ENCODE data around the gene CDKN1C.

The CDKN1C gene

DNA sequence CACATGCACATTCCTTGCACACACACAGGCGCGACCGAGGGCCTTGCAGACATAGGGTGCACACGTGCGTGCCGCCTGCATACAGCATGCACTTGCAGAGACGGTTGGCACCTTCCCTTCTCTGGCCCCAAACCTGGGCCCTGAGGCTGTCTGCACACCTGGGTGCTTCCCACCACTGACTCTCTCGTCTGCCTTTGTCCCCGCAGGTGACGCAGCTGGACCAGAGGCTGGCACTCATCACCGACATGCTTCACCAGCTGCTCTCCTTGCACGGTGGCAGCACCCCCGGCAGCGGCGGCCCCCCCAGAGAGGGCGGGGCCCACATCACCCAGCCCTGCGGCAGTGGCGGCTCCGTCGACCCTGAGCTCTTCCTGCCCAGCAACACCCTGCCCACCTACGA is 38.0 kb downstream of the CDKN1C start:
- TF ChIP-seq, protein P1, sequence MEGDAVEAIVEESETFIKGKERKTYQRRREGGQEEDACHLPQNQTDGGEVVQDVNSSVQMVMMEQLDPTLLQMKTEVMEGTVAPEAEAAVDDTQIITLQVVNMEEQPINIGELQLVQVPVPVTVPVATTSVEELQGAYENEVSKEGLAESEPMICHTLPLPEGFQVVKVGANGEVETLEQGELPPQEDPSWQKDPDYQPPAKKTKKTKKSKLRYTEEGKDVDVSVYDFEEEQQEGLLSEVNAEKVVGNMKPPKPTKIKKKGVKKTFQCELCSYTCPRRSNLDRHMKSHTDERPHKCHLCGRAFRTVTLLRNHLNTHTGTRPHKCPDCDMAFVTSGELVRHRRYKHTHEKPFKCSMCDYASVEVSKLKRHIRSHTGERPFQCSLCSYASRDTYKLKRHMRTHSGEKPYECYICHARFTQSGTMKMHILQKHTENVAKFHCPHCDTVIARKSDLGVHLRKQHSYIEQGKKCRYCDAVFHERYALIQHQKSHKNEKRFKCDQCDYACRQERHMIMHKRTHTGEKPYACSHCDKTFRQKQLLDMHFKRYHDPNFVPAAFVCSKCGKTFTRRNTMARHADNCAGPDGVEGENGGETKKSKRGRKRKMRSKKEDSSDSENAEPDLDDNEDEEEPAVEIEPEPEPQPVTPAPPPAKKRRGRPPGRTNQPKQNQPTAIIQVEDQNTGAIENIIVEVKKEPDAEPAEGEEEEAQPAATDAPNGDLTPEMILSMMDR (IDR thresholded peaks at IDR 0.05) = no peak
- no peak for DNase-seq
- Histone ChIP-seq H3K27ac (no peak overlapping the region), H3K9me3 (no peaks in the 10 kb centered on the region), H3K36me3 (no peaks in the 10 kb centered on the region), H3K4me1 (no peaks in the 10 kb centered on the region), H3K4me3 (no peak overlapping the region), H3K27me3 (peaks cover 0 to 10% of the 10 kb centered on the region in 2 donors)
- intact Hi-C loops (cut with DNase I; ENCODE audit: low total_unique reads) = no loop called here

DNA sequence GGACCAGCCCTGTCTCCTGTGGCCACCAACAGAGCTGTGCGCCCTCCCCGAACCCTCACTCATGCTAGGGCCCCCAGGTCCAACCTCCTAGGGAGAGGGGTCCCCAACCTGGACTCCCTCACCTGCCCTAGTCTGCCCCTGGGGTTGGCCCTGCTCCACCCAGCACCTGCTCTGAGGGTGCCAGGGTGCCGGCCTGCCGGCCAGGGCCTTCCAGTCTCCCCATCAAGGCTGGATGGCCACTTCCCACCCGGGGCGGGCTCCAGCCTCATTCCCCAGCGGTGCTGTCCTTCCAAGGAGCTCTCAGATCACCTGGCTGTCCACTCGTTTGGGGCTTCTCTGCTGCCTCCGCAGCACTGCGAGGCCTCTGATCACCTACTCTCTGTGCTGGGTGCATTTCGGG is 39.1 kb downstream of the CDKN1C start:
- TF ChIP-seq, protein P1 (IDR thresholded peaks at IDR 0.05) = no peak
- H3K4me1 ChIP-seq = no peaks in the 10 kb centered on the region
- intact Hi-C loops (cut with DNase I; ENCODE audit: low total_unique reads) = no loop called here
- H3K27me3 ChIP-seq = peaks cover 0 to 10% of the 10 kb centered on the region in 2 donors
- DNase-seq = no peak
- no peak overlapping the region for H3K27ac ChIP-seq
- no peak overlapping the region for H3K4me3 ChIP-seq
- H3K36me3 ChIP-seq = no peaks in the 10 kb centered on the region
- H3K9me3 ChIP-seq = no peaks in the 10 kb centered on the region

DNA sequence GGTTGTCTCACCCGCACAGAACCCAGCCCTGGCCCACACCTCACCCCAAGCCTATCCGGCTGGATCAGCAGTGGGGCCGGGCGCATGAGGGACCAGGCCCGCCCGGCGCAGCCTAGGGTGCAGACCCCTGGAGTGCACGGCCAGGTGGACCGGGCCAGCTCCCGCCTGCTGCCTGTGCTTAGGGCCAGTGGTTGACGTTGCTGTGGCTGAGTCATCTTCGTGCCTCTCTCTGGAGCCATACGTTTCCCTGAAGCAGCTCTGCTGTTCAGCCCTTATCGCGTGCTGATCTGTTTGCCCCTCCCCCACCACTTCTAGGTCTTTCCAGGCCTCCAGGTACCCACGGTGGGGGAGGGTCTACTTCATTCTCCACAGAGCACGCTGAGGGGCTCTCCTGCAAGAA is 39.5 kb downstream of the CDKN1C start:
- no peak overlapping the region for H3K27ac ChIP-seq
- H3K4me3 ChIP-seq = no peak overlapping the region
- H3K9me3 ChIP-seq = no peaks in the 10 kb centered on the region
- intact Hi-C loops (cut with DNase I; ENCODE audit: low total_unique reads) = no loop called here
- H3K27me3 ChIP-seq = peaks cover 0 to 10% of the 10 kb centered on the region in 2 donors
- no peak for DNase-seq
- H3K4me1 ChIP-seq = no peaks in the 10 kb centered on the region
- no peaks in the 10 kb centered on the region for H3K36me3 ChIP-seq
- TF ChIP-seq, protein P1 (IDR thresholded peaks at IDR 0.05) = no peak

GRCh38 chr11:2844996-2845395 is 40.6 kb downstream of the CDKN1C start:
- H3K27me3 ChIP-seq = peaks cover 0 to 2% of the 10 kb centered on the region in 2 donors
- H3K27ac ChIP-seq = no peak overlapping the region
- no peaks in the 10 kb centered on the region for H3K9me3 ChIP-seq
- no peaks in the 10 kb centered on the region for H3K4me1 ChIP-seq
- intact Hi-C loops (cut with DNase I; ENCODE audit: low total_unique reads) = no loop called here
- H3K36me3 ChIP-seq = no peaks in the 10 kb centered on the region
- H3K4me3 ChIP-seq = no peak overlapping the region
- no peak for DNase-seq
- TF ChIP-seq, protein P1 (IDR thresholded peaks at IDR 0.05) = no peak

GRCh38 chr11:2844116-2844842 is 41.3 kb downstream of the CDKN1C start:
- no peak overlapping the region for H3K27ac ChIP-seq
- intact Hi-C loops (cut with DNase I; ENCODE audit: low total_unique reads) = no loop called here
- H3K4me3 ChIP-seq = no peak overlapping the region
- no peaks in the 10 kb centered on the region for H3K36me3 ChIP-seq
- no peaks in the 10 kb centered on the region for H3K9me3 ChIP-seq
- TF ChIP-seq, protein P1 (IDR thresholded peaks at IDR 0.05) = no peak
- DNase-seq = no peak
- H3K4me1 ChIP-seq = no peaks in the 10 kb centered on the region
- H3K27me3 ChIP-seq = peaks cover 0 to 2% of the 10 kb centered on the region in 2 donors

Data from tibial artery (tissue), 4 donors.